GM18508 (cell line): ENCODE data around the gene R3HCC1L.

Source experiments
- ATAC-seq: cut with Tn5 transposase; IDR thresholded peaks from one replicate; pipeline ENCODE4 v1.9.1; 2021; ENCODE audit warnings: moderate number of reproducible peaks; ENCODE audit not compliant: insufficient read depth, unreplicated experiment

The R3HCC1L gene

DNA sequence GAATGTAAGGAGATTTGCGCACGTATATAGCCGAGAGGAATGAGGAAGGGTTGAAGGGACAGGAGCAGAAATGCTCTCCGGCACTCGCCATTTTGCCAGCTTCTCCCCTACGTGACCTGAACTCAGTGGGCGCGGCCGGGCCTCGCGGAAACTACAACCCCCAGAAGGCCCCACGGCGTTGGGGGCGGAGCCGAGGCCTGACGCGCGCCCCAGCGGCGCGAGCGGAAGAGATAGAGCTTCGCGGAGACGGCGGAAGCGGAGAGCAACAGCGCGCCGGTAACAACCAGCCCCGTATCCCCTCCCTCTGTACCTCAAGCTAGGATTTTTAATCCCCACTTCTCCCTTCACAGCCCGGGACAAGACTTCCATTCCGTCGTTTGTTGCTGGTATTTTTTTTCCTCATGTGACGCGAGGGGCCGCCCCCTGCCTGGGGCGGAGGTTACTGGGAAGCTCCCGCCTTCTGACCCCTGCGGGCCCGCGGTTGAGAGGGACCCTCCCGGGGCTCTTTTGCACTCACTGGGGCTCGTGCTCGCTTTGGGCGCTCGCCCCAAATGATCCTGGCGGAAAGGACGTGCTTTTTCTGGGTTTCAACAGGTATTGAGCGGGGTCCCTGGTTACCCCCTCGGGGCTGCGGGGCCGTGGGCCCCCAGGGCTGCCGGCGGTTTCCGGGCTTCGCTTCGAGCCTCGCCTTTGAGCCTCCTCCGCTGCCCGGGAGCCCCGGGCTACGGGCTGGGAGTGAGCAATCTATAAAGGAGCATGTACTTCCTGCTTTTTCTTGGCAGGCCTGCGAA, at the start of gene R3HCC1L:
TSS of gene R3HCC1L (plus strand) at position 227 of the 791 bp plus-strand sequence. CDS start 73,458 bp downstream, outside the sequence.
- ATAC-seq = peak; percentile 46

DNA sequence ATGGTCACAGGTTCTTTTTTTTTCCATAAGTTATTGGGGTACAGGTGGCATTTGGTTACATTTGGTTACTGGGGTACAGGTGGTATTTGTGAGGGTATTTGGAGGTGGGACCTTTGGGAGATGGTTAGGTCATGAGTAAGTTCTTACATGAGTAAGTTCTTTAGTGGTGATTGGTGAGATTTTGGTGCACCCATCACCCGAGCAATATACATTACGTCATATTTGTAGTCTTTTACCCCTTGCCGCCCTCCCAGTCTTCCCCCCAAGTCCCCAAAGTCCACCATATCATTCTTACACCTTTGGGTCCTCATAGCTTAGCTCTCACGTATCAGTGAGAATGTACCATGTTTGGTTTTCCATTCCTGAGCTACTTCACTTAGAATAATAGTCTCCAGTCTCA, 49.2 kb upstream of the R3HCC1L start:
- no peak for ATAC-seq

DNA sequence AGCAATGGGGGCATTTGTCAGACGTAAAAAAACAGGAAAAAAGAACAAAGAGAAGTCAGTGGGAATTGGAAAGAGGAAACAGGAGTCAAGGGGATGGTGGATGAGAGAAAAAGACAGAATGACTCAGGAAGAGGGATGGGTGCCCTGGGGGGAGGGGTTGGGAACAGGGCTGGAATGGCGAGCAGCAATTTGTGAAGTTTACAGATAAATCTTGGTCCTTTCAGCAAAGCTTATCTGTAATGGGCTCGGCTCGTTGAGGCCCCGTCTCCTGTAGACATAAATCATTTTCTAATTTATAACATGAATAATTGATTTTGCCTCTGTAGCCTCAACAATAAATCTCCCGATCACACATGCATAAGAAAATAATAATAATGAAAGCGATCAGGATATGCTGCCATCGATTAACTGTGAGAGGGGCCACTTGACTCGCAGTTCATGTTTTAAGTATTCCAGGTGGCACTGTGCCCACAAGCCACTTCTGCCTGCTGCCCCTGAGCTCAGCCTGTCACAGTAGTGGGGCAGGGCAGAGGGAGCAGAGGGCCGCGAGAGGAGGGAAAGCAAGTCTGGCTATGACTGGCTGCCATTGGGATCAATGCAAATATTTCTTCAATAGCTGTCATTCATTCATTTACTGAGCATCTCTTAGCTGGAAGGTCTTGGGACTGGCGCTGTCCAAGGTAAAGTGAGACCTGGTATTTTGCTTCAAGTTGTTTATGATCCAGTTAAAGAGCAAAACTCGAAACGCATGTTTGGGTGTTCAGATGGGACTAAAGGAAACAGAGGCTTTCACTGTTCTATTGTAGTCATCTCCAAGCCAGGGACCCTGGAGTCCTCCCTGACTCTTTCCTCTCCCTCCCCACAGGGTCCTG, 47.4 kb upstream of the R3HCC1L start:
- ATAC-seq = no peak

DNA sequence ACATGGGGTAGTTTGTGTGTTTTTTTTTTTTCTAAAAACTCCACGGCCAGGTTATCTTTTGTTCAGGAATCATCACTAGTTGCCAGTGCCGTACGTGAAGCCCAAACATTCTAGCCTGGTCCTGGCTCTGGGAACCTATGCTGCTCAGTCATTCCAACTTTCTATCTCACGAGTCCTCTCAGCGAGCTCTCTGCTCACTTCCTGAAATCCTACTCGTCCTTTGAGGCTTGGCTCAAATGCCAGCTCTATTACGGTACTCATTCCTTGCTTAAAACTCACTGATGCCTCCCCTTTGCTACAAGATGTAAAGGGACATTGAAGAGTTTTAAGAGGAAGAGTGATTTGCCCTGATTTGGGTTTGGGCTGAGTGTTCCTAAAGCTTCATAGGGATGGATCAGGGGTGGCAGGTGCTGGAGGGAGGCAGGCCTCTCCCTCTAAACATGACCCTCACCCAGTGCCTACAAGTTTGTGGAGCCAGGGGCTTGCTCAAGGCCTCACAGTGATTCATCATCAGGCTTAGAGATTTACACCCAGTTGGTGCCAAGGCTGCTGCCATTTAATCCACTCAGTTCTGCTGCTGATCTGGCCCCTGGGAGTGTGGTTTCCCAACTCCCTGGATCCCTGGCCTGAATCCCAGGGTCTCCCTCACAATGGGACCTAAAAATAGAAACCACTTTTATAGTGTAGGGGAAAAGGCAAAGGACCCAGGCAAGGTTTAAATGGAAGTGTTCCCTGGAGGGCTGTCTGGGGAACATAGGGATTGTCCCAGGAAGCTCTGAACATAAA, 46.1 kb upstream of the R3HCC1L start:
- ATAC-seq = no peak

DNA sequence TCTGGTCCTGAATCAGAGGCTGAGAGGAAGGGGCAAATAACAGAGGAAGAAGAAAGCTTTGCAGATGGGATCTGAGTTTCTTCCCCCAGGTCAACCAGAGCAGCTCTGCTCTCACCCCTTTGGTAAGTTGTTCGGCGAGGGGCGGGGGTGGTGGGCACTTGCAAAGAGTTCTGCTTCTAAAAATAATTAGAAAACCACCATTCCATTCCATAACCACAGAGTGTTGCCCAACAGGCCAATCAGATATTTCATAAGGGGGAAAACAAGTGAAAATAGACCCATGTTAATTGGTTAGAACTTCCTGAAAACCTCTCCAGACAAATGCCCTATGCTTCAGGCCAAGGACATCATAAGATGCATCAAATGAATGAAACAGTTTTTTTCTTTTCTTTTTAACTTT, 43.6 kb upstream of the R3HCC1L start:
- ATAC-seq = no peak

DNA sequence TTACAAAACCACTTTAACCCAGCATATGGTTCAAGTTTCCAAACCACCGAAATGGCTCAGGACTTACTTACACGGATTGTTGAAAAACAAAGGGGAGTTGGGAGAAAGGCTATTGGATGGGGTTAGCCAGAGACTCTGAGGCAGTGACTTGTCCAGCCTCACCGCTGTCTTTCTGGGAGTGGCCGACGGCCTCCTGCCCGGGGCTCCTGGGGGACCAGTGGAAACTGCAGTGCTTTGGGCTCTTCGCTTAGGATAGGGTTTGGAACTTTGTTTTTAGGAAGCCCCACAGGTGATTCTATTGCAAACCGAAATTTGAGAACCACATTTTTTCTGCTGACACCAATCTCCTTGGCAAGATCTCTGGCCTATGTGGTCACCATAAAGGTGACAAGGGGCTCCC, 38.1 kb upstream of the R3HCC1L start:
- ATAC-seq = no peak

DNA sequence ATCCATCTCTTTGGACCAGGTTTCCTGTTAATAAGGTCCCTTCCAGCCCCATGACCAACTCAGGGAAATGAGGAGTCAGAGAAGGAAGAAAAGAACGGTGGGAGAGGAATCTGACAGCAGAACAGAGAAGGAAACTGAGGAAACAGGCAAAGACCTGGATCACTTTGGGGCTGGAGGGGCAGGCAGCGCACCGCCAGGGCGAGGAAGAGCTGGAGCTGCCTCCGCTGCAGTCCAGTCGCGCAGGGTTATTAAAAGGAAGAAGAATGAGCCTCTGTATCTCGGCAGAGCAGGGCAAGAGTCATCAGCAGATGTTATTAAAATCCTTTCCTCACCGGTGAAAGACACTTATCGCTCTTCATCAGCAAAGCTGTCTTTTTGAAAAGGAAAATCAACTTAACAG, 37.7 kb upstream of the R3HCC1L start:
- ATAC-seq = no peak

DNA sequence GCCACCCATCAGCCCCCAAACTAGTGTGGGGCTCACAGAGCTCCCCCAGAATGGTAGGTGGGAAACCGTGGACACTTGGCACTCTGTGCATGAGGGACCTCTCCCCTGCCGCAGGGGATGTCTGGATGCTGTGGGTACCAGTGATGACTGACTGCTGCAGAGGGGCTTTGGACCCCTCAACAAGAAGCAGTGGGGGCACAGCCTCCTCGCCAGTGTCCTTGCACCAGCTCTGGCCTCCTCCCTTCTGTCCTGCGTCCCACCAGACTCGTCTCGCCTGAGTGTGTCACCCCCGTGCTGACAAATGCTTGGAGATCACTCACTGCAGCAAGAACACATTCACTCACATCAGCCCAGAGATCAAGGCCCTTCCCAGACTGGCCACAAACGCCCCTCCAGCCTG, 37.3 kb upstream of the R3HCC1L start:
- no peak for ATAC-seq

DNA sequence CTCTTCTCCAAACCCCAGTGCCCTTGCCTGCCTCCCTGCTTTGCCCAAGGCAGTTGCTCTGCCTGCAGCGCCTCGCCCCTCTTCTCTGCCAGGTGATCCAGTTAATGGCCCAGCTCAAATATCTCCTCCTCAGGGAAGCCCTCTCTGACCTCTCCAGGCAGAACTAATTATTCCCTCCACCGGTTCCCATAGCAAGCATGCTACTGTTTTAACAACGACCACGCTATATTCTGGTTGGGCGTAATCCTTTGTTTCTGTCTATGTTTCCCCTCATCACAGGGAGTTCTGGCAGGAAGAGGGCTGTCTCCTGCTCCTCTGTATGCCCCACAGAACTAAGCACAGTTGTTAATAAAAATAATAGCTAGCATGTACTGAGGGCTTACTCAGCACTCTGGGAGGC, 36.8 kb upstream of the R3HCC1L start:
- no peak for ATAC-seq

DNA sequence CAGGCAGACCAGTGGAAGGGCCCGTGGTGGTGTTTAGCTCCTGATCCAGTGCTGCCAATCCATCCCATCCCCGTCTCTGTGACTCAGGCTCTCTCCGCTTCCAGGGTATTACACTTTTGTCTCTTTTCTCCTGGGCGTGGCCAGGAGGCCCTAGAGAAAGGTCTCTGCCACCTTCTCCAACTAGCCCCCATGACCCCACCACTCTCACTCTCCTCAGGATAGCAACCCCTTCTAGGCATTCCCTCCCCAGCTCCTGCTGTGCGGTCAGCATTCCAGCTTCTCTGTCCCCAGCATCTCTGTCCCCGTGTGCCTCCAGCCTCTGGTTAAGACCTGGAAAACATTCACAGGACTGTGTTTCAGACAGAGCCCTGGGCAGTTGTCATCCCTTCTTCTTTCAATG, 36.2 kb upstream of the R3HCC1L start:
- no peak for ATAC-seq

DNA sequence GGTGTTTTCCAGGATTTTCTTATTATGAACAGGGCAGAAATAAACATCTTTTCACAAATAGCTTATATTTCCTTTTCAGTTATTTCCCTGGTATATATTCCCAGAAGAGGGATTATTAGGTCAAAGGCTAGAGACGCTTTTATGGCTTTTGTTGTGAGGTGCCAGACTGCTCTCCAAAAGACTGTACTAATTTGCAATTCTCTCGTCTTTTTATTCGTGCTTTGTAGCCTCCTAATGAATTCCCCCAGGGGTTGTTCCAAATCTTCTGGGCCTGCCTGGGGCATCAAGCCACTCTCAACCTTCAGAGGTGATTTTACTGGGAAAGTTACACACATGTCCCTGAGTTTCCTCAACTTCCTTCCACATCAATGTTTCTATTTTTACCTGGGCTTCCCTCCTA, 34.0 kb upstream of the R3HCC1L start:
- no peak for ATAC-seq

DNA sequence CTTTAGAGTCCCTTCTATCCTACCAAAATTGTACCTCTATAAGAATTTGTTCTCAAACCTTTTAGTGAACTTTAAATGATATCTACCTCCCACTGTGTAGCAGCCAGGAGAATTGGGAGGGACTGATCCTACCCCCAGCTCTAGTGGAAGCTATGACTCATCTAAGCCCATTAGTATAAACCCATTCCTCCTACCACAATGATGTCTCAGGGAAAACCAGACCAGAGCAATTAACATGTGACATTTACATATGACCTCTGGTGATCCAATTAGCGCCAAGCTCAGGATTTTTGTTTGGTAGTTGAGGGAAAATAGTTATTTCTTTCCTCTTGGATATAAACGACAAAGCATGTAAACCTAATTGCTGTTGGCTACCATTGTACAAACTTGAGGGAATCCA, 33.1 kb upstream of the R3HCC1L start:
- no peak for ATAC-seq

DNA sequence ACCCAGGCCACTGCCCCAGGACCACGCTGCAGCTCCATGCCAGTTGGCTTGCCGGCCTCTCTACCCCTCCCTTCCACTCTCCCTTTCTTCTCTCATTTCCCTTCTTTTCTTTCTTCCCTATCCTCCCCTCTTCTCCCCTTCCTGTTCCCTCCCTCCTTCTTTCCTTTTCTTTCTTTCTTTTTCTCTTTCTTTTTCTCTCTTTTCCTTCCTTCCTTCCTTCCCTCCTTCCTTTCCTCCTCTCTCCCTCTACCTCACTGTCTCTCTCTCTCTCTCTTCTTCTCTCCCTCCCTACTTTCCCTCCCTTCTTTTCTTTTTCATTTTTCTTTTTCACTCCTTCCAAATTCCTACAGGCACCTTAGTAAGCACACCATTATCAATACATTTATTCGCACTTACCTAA, 30.3 kb upstream of the R3HCC1L start:
- no peak for ATAC-seq

DNA sequence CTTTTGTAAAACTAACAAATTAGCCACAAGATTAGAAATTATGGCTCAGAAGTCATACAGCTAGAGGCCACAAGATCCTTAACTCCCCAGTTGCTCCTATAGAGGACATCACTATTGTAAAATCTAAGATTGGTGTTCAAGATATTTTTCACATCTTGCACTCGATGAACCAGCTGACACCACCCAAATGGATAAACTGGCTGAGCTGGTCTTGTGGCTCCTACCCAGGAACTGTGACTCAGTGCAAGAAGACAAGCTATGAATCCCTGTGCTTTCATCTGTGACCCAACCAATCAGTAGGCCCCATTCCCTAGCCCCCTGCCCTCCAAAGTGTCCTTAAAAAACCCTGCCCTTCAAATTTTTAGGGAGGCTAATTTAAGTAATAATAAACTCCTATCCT, 27.9 kb upstream of the R3HCC1L start:
- ATAC-seq = no peak

DNA sequence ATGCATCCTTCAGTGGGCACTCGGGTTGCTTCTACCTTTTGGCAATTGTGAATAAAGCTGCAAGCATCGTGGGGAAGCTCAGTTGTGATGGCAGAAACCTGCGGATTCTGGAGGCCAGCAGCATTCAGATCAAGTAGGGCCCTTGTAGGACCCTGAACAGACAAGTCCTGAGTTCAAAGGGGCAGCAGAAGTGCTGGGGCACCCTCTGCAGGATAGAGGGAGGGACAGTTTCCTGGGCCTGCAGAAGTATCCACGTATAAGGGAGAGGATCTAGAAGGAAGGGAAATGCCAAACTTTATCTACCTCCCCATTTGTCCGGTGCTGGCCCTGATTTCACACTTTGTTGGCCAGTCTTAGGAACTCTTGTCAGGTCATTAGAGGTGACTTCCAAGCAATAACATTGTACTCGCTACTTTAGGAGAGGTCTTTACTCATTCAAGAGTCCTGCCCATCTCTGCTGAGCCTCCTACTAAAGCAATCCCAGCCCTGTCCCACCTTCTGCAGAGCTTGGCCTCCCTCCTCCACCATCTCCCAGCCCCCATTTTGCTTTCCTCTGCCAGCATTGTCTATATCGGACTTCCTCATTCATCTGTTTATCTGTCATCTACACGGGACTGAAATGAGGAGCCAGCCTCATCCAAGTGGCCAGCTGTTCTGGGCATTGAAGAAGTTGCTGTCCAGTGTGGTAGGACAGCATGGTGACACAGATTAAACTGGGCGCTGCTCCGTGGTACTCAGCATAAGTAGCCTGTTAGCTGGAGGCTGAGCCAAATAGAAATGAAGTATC, 26.6 kb upstream of the R3HCC1L start:
- no peak for ATAC-seq

DNA sequence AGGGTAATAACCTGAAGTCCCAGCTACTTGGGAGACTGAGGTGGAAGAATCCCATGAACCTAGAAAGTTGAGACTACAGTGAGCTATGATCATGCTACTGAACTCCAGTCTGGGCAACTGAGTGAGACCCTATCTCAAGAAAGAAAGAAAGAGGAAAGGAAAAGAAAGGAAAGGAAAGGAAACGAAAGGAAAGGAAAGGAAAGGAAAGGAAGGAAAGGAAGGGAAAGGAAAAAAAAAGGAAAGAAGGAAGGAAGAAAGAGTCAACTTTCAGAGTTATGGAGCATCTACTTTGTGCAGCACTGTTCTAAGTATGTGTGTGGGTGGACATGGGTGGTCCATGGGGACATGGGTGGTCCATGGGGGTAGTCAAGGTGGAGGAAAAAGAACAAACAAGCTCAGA, 24.1 kb upstream of the R3HCC1L start:
- ATAC-seq = no peak

DNA sequence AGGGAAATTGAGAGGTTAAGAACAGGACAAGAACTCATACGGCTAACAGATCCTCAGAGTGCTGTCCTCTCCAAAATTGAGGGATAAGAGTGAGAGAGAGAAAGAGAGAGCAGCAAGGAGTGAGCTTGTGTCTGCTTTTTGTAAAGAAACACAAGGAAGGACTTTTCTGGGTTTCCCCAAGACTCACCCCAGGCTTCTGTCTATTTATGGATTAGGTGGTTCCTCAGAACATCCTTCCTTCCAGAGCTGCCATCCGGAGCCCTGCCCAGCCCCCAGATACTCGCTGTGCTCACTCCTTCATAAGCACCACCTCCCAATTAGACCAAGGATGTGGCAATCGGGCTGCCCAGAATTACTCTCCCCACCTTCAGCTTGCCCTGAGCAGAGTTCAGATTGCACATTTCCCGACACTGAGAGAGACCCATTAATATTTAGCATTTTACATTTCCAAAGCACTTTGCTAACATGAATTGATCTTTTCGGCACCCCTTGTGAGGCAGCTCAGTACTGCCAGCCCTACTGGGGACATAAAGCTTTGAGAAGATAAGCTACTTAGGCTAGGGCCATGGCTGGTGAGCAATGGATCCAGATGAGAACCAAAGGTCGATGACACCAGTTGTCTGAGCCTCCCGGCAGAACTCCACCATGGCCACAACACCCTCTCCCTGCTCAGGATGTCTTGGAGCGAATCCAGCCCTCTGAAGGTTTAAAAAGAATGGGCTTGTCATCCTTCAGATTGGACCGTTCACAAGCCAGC, 19.2 kb upstream of the R3HCC1L start:
- ATAC-seq = no peak

DNA sequence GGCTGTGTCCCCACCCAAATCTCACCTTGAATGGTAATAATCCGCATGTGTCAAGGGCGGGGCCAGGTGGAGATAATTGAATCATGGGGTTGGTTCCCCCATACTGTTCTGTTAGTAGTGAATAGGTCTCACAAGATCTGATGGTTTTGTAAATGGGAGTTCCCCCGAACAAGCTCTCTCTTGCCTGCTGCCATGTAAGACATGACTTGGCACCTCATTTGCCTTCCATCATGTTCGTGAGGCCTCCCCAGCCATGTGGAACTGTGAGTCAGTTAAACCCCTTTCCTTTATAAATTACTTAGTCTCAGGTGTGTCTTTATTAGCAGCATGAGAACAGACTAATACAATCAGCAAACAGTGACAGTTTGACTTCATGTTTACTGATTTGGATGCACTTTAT, 14.6 kb upstream of the R3HCC1L start:
- no peak for ATAC-seq

DNA sequence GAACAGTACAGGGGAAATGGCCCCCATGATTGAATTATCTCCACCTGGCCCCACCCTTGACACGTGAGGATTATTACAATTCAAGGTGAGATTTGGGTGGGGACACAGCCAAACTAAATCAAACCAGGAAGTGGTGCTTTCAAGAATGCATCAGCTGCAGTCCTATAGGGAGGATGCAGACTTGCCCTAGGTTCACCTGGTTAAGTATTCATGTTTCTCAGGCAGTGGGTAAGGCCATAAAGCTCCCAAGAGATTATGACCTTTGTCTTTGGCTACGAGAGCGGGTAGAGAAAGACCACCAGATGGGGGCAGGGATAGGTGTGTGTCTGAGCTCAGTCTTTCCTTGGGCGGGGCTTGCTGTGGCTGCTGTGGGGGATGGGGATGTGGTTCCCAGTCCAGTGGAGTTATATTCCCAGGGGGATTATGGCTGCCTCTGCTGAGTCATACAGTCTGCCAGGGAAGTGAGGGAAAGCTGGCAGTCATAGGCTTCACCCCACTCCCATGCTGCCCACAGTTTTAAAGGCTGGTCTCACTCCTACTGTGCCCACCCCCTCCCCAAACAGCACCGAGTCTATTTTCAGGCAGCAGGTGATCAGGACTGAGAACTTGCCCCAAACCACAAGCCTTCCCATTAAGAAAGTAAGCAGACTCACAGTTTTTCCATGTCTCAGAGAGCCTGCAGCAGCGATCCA, 8.4 kb upstream of the R3HCC1L start:
- ATAC-seq = no peak
